Cardiac septum (tissue), 1 donor: ENCODE data around the gene SPPL3. TPM values are rescaled to one million over a fixed set of nuclear protein-coding genes. Genes with fewer than 3 reads are reported as not detected.
"Not testable (repeated sequence)": the region's sequence is repeated elsewhere in the genome, so short reads cannot be mapped to it uniquely, and the experiment has no call there.

ENCODE experiments used
- DNase-seq: peaks from one replicate; pipeline ENCODE4 v3.0.0-alpha.2; 2020; ENCODE audit warnings: low spot score
- intact Hi-C: fragments of 100-400 bp; cut with DNase I; formaldehyde crosslinking; loops from one replicate; pipeline ENCODE4 v1.14.0; 2022
- long read RNA-seq: library from polyadenylated mRNA; unstranded; transcript quantifications from one replicate; pipeline ENCODE4 v2.0.0, GENCODE V29; 2021
- total RNA-seq: library from RNA; stranded (reverse); fragmentation: NEBNext Ultra II Directional; extraction: Animal tissue kit (Norgen Biotek cat#: 25700); gene quantifications from one replicate; pipeline ENCODE4 v1.2.1, GENCODE V29; 2021
- donor health status: DM: no; HTN: no; CAD: no.

The SPPL3 gene
- 32.2 TPM for total RNA-seq
- long read RNA-seq, full-length matches to known transcripts: 43 of 56 reads
- long read RNA-seq, partial matches to known transcripts: 7 of 56 reads
- long read RNA-seq, other reads (novel, unspliced or antisense): 6 of 56 reads

GRCh38 chr12:120904197-120904773 lies at the start of gene SPPL3:
Gene SPPL3 (minus strand): TSS chr12:120904358. CDS start chr12:120903867, 491 bp downstream.
- intact Hi-C loops: no loop called here
- peak; percentile 96 for DNase-seq

- DNase-seq: no peak
- intact Hi-C loops: no loop called here
These were observed 46.6 kb upstream of the SPPL3 start for GRCh38 chr12:120950807-120951206.

- intact Hi-C loops, DNase-seq: not testable (repeated sequence)
These were observed 46.2 kb upstream of the SPPL3 start for GRCh38 chr12:120950260-120950799.

GRCh38 chr12:120945516-120945915 lies 41.4 kb upstream of the SPPL3 start:
- DNase-seq, intact Hi-C loops: not testable (repeated sequence)

- intact Hi-C loops: no loop called here
- no peak for DNase-seq
These were observed 40.6 kb upstream of the SPPL3 start for GRCh38 chr12:120944645-120945217.

- intact Hi-C loops: no loop called here
These were observed 39.3 kb upstream of the SPPL3 start for GRCh38 chr12:120943482-120943881.

GRCh38 chr12:120941846-120942405 lies 37.8 kb upstream of the SPPL3 start:
- DNase-seq: no peak
- intact Hi-C loops: no loop called here

More at GRCh38 chr12:120943482-120943881, 39.3 kb upstream of the SPPL3 start:
- DNase-seq: no peak

- intact Hi-C loops: no loop called here
These were observed 37.3 kb upstream of the SPPL3 start for GRCh38 chr12:120941412-120941811.

GRCh38 chr12:120940799-120941198 lies 36.6 kb upstream of the SPPL3 start:
- intact Hi-C loops: no loop called here
- DNase-seq: no peak

More at GRCh38 chr12:120941412-120941811, 37.3 kb upstream of the SPPL3 start:
- no peak for DNase-seq

GRCh38 chr12:120940006-120940405 lies 35.8 kb upstream of the SPPL3 start:
- no peak for DNase-seq

GRCh38 chr12:120939523-120939922 lies 35.4 kb upstream of the SPPL3 start:
- no peak for DNase-seq

More at GRCh38 chr12:120940006-120940405, 35.8 kb upstream of the SPPL3 start:
- intact Hi-C loops: no loop called here

GRCh38 chr12:120938496-120938895 lies 34.3 kb upstream of the SPPL3 start:
- intact Hi-C loops: no loop called here
- DNase-seq: no peak

More at GRCh38 chr12:120939523-120939922, 35.4 kb upstream of the SPPL3 start:
- intact Hi-C loops: no loop called here

GRCh38 chr12:120936197-120936596 lies 32.0 kb upstream of the SPPL3 start:
- no peak for DNase-seq
- intact Hi-C loops: no loop called here

GRCh38 chr12:120933786-120934185 lies 29.6 kb upstream of the SPPL3 start:
- DNase-seq: no peak
- intact Hi-C loops: no loop called here

- intact Hi-C loops: no loop called here
- no peak for DNase-seq
These were observed 28.9 kb upstream of the SPPL3 start for GRCh38 chr12:120932956-120933526.

- intact Hi-C loops: no loop called here
- DNase-seq: no peak
These were observed 27.9 kb upstream of the SPPL3 start for GRCh38 chr12:120932058-120932457.

GRCh38 chr12:120930032-120930431 lies 25.9 kb upstream of the SPPL3 start:
- intact Hi-C loops: no loop called here
- no peak for DNase-seq

- intact Hi-C loops: no loop called here
- DNase-seq: no peak
These were observed 24.9 kb upstream of the SPPL3 start for GRCh38 chr12:120928864-120929652.

- DNase-seq: no peak
- intact Hi-C loops: no loop called here
These were observed 21.8 kb upstream of the SPPL3 start for GRCh38 chr12:120925740-120926563.
